ENCODE data around the gene PDZRN3. TPM values are rescaled to one million over a fixed set of nuclear protein-coding genes. Genes with fewer than 3 reads are reported as not detected.
A peak's percentile ranks its signal among the peaks of the same experiment; 100 is the strongest.

Gene PDZRN3
- total and polyA plus RNA-seq, 4 donors: 33.6 to 86.3 (median 52.6) TPM

DNA sequence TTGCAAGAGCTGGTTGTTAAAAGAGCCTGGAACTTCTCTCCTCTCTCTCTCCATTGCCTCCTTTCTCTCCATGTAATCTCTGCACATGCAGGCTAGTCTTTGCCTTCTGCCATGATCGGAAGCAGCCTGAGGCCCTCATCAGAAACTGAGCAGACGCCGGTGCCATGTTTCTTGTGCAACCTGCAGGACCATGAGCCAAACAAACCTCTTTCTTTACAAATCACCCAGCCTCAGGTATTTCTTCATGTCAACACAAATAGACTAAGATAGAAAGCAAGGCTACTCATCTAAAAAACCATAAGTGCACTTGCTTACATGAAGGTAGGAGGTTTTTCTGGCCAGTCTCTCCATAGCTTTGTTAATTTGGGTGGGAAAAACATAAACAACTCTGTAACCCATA is 8.7 kb downstream of the PDZRN3 start:
- DNase-seq (no peak), ATAC-seq (ENCODE audit: low FRiP score) (no peak)
- H3K27me3 ChIP-seq (ENCODE audit: control insufficient read depth in 1 of 2, insufficient read depth in 2 of 2, low read length in 1 of 2): no peaks in the 10 kb centered on the region
- no peaks in the 10 kb centered on the region for H3K9me3 ChIP-seq (ENCODE audit: control insufficient read depth, low read length)
- H3K27ac ChIP-seq (ENCODE audit: low read depth in 1 of 2, low read length in 2 of 2): no peak overlapping the region
- intact Hi-C loops (cut with DNase I): no loop called here
- peaks cover 16 to 22% of the 10 kb centered on the region in 2 donors for H3K4me1 ChIP-seq (ENCODE audit: control insufficient read depth in 1 of 2, insufficient read depth in 2 of 2, low read length in 2 of 2)
- no peaks in the 10 kb centered on the region for H3K36me3 ChIP-seq (ENCODE audit: control insufficient read depth in 1 of 2, insufficient read depth in 2 of 2, low read length in 1 of 2)
- WGBS, 2 donors: 89 to 96% methylated on average over 3 of the region's 3 CpGs
- no peak overlapping the region for H3K4me3 ChIP-seq (ENCODE audit: low read length in 2 of 2)

DNA sequence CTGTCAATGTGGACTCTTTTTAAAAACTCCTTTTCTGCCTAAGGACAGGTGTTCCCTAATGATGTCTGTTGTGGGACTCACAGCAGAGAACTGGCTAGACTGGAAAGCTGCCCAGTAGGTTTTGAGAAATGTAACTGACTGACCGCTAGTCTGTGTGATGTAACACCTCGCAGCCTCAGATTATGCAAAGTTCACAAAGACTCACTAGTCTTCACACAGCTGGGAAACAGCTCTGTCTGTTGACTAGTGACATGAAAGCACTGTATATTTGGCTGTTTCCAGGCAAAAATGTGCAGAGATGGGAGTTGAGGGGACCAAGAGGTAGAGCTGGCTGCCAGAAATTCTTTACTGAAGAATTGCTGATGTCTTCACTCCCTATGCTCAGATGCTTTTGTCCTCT is 10.3 kb downstream of the PDZRN3 start:
- Histone ChIP-seq H3K4me1 (ENCODE audit: control insufficient read depth in 1 of 2, insufficient read depth in 2 of 2, low read length in 2 of 2) (peaks cover 15 to 22% of the 10 kb centered on the region in 2 donors), H3K36me3 (ENCODE audit: control insufficient read depth in 1 of 2, insufficient read depth in 2 of 2, low read length in 1 of 2) (no peaks in the 10 kb centered on the region), H3K9me3 (ENCODE audit: control insufficient read depth, low read length) (no peaks in the 10 kb centered on the region), H3K4me3 (ENCODE audit: low read length in 2 of 2) (no peak overlapping the region), H3K27ac (ENCODE audit: low read depth in 1 of 2, low read length in 2 of 2) (peak overlapping the region; percentile 14 to 48), H3K27me3 (ENCODE audit: control insufficient read depth in 1 of 2, insufficient read depth in 2 of 2, low read length in 1 of 2) (no peaks in the 10 kb centered on the region)
- WGBS, 2 donors: 11 to 13% methylated on average over 2 of the region's 2 CpGs
- ATAC-seq (ENCODE audit: low FRiP score) (peak; percentile 48), DNase-seq (no peak)
- intact Hi-C loops (cut with DNase I): no loop called here

DNA sequence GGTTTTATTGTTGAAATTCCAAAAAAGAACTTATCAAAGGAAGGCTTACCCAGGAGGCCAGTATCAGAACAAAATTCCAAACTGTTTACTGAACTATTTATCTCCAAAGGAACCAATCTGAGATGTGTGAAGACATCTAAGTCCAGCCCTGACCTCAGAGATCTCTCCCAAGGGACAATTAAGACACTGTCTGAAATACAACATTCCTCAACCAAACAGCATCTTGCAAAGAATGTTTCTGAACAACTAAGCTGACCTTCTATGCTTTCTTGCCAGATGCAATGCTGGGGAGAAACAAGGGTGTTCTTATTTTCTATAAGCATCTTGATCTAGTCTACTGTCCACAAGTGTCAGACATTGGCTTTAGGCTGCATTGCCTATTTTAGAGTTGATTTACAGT is 13.6 kb downstream of the PDZRN3 start:
- Histone ChIP-seq H3K27me3 (ENCODE audit: control insufficient read depth in 1 of 2, insufficient read depth in 2 of 2, low read length in 1 of 2) (no peaks in the 10 kb centered on the region), H3K36me3 (ENCODE audit: control insufficient read depth in 1 of 2, insufficient read depth in 2 of 2, low read length in 1 of 2) (no peaks in the 10 kb centered on the region), H3K4me3 (ENCODE audit: low read length in 2 of 2) (no peak overlapping the region), H3K4me1 (ENCODE audit: control insufficient read depth in 1 of 2, insufficient read depth in 2 of 2, low read length in 2 of 2) (peaks cover 14 to 22% of the 10 kb centered on the region in 2 donors), H3K9me3 (ENCODE audit: control insufficient read depth, low read length) (no peaks in the 10 kb centered on the region), H3K27ac (ENCODE audit: low read depth in 1 of 2, low read length in 2 of 2) (no peak overlapping the region)
- DNase-seq: no peak
- intact Hi-C loops (cut with DNase I): no loop called here
- no peak for ATAC-seq (ENCODE audit: low FRiP score)

DNA sequence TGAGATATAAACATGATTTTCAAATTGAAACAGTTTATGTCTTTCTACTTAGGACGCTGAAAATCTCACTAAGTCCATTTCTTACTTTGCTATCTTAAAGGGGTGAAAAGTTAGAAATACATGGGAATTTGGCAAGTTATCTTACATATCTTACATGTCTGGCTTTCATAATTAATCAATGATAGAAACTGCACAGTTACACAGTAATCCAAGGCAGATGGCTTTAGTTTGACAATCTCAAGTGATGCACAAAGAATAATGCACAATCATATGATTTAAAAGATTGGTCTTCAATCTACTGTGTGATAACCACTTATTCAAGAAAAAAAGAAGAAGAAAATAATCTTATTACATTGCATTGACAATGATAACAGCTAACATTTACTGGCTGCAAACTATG is 14.2 kb downstream of the PDZRN3 start:
- no peaks in the 10 kb centered on the region for H3K36me3 ChIP-seq (ENCODE audit: control insufficient read depth in 1 of 2, insufficient read depth in 2 of 2, low read length in 1 of 2)
- H3K4me3 ChIP-seq (ENCODE audit: low read length in 2 of 2): no peak overlapping the region
- H3K27me3 ChIP-seq (ENCODE audit: control insufficient read depth in 1 of 2, insufficient read depth in 2 of 2, low read length in 1 of 2): no peaks in the 10 kb centered on the region
- DNase-seq: no peak
- 12 to 21% methylated on average over 1 of the region's 1 CpG for WGBS, 2 donors
- H3K27ac ChIP-seq (ENCODE audit: low read depth in 1 of 2, low read length in 2 of 2): no peak overlapping the region
- no peaks in the 10 kb centered on the region for H3K9me3 ChIP-seq (ENCODE audit: control insufficient read depth, low read length)
- H3K4me1 ChIP-seq (ENCODE audit: control insufficient read depth in 1 of 2, insufficient read depth in 2 of 2, low read length in 2 of 2): peaks cover 15 to 26% of the 10 kb centered on the region in 2 donors
- intact Hi-C loops (cut with DNase I): no loop called here
- ATAC-seq (ENCODE audit: low FRiP score): no peak

DNA sequence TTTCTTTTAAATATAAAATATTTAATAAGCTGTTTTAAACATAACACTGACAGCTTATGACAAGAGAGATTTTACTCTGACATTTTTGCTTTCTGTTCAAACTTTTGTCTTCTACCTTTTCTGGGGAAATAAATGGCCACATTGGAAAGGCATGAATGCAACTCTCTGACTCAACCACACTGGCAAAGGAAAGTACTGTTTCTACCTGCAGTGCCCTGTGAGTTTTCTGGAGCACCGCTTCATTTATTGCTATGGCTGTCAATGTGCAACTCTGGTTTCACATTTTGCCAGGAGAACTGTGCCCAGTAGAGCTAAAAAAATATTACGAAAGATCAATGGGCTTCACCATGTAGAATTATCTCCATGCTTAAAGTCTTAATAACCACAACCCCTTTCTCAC is 15.1 kb downstream of the PDZRN3 start:
- intact Hi-C loops (cut with DNase I): no loop called here
- Histone ChIP-seq H3K27ac (ENCODE audit: low read depth in 1 of 2, low read length in 2 of 2) (no peak overlapping the region), H3K36me3 (ENCODE audit: control insufficient read depth in 1 of 2, insufficient read depth in 2 of 2, low read length in 1 of 2) (no peaks in the 10 kb centered on the region), H3K4me3 (ENCODE audit: low read length in 2 of 2) (no peak overlapping the region), H3K4me1 (ENCODE audit: control insufficient read depth in 1 of 2, insufficient read depth in 2 of 2, low read length in 2 of 2) (peaks cover 12 to 26% of the 10 kb centered on the region in 2 donors), H3K9me3 (ENCODE audit: control insufficient read depth, low read length) (no peaks in the 10 kb centered on the region), H3K27me3 (ENCODE audit: control insufficient read depth in 1 of 2, insufficient read depth in 2 of 2, low read length in 1 of 2) (no peaks in the 10 kb centered on the region)
- WGBS, 2 donors: 19 to 21% methylated on average over 2 of the region's 2 CpGs
- DNase-seq (no peak), ATAC-seq (ENCODE audit: low FRiP score) (no peak)

DNA sequence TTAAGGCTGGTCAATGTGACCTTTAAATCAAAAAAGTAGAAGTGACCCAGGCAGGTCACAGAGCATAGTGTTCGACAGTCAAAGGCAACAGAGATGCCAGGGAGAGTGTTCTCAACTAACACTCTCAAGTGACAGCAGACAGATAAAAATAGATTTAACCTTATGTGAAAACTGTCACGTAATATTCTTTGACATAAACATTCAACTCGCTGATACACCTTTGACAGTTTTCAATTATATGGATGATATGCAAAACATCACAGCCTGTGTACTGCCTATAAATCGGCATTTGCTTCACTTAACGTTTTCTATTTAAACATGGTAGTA is 15.5 kb downstream of the PDZRN3 start:
- H3K4me1 ChIP-seq (ENCODE audit: control insufficient read depth in 1 of 2, insufficient read depth in 2 of 2, low read length in 2 of 2): peaks cover 12 to 26% of the 10 kb centered on the region in 2 donors

DNA sequence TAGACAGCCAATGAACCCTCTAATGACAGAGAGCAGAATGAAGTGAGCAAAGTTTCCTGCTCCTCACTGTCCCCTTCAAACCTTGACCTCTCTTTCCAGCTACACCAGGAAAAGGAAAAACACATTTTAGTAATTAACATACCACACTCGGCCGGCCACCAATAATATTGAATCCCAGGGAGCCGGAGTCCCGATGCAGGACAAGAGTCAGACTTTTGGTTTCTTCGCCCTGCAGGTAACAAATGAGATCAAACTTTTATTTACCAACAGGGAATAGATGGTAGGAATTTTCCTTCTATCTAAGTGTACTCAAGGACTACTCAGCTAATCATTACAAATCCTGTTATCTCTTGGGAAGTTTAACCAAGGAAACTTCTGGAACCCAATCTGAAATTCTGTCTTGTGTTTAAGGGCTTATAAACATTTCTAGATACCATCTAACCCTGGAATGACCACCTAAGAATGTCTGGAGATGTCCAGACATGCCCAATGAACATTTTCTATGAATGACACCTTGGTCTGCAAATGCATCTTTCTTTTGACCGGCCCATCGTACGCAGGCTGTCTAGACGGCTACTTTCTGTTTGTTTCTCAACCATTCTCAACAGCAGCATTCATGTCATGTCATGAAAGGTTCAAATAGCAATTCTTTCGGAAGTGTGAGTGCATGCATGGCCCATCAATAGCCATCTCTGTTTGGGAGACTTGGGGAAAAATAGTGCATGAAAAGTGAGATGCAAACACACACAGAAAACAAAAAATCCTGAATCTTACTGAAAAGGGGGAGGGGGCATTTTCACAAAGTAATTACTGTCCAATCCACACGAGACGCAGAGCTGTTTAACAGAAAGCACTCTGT is 16.1 kb downstream of the PDZRN3 start:
- Histone ChIP-seq H3K4me1 (ENCODE audit: control insufficient read depth in 1 of 2, insufficient read depth in 2 of 2, low read length in 2 of 2) (peaks cover 15 to 32% of the 10 kb centered on the region in 2 donors), H3K36me3 (ENCODE audit: control insufficient read depth in 1 of 2, insufficient read depth in 2 of 2, low read length in 1 of 2) (no peaks in the 10 kb centered on the region), H3K27ac (ENCODE audit: low read depth in 1 of 2, low read length in 2 of 2) (peak overlapping the region in 1 of 2 donors; percentile 59), H3K4me3 (ENCODE audit: low read length in 2 of 2) (peak overlapping the region in 1 of 2 donors; percentile 6), H3K9me3 (ENCODE audit: control insufficient read depth, low read length) (no peaks in the 10 kb centered on the region), H3K27me3 (ENCODE audit: control insufficient read depth in 1 of 2, insufficient read depth in 2 of 2, low read length in 1 of 2) (no peaks in the 10 kb centered on the region)
- WGBS, 2 donors: 56 to 65% methylated on average over 12 of the region's 12 CpGs
- no peak for ATAC-seq (ENCODE audit: low FRiP score)
- intact Hi-C loops (cut with DNase I): no loop called here
- no peak for DNase-seq

More for the DNA sequence above, 15.5 kb downstream of the PDZRN3 start:
- Histone ChIP-seq H3K36me3 (ENCODE audit: control insufficient read depth in 1 of 2, insufficient read depth in 2 of 2, low read length in 1 of 2) (no peaks in the 10 kb centered on the region), H3K4me3 (ENCODE audit: low read length in 2 of 2) (no peak overlapping the region), H3K9me3 (ENCODE audit: control insufficient read depth, low read length) (no peaks in the 10 kb centered on the region), H3K27me3 (ENCODE audit: control insufficient read depth in 1 of 2, insufficient read depth in 2 of 2, low read length in 1 of 2) (no peaks in the 10 kb centered on the region), H3K27ac (ENCODE audit: low read depth in 1 of 2, low read length in 2 of 2) (peak overlapping the region in 1 of 2 donors; percentile 59)
- WGBS, 2 donors: 42 to 45% methylated on average over 5 of the region's 5 CpGs
- ATAC-seq (ENCODE audit: low FRiP score) (no peak), DNase-seq (no peak)
- intact Hi-C loops (cut with DNase I): no loop called here

DNA sequence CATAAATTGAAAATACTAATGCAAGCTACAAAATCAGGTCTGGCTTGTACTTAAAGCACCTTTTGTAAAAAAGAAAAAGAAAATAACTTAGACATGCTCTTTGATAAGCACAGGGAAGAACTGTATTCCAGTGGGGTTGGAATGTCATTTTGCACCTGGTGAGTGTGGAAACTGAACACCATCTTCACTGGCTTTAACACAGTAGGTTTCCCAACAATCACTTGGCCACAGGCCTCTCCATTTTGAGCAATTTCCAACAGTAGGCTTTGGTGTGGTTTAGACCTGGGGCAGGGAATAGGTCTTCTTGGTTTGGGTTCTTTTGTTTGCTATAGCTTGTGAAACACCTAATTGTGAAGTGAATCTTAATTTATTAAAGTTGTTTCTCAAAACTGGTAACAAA is 18.9 kb downstream of the PDZRN3 start:
- Histone ChIP-seq H3K36me3 (ENCODE audit: control insufficient read depth in 1 of 2, insufficient read depth in 2 of 2, low read length in 1 of 2) (peaks cover 0 to 2% of the 10 kb centered on the region in 2 donors), H3K9me3 (ENCODE audit: control insufficient read depth, low read length) (no peaks in the 10 kb centered on the region), H3K27ac (ENCODE audit: low read depth in 1 of 2, low read length in 2 of 2) (no peak overlapping the region), H3K4me1 (ENCODE audit: control insufficient read depth in 1 of 2, insufficient read depth in 2 of 2, low read length in 2 of 2) (peaks cover 12 to 41% of the 10 kb centered on the region in 2 donors), H3K27me3 (ENCODE audit: control insufficient read depth in 1 of 2, insufficient read depth in 2 of 2, low read length in 1 of 2) (no peaks in the 10 kb centered on the region), H3K4me3 (ENCODE audit: low read length in 2 of 2) (no peak overlapping the region)
- ATAC-seq (ENCODE audit: low FRiP score): no peak
- intact Hi-C loops (cut with DNase I): no loop called here
- no peak for DNase-seq

DNA sequence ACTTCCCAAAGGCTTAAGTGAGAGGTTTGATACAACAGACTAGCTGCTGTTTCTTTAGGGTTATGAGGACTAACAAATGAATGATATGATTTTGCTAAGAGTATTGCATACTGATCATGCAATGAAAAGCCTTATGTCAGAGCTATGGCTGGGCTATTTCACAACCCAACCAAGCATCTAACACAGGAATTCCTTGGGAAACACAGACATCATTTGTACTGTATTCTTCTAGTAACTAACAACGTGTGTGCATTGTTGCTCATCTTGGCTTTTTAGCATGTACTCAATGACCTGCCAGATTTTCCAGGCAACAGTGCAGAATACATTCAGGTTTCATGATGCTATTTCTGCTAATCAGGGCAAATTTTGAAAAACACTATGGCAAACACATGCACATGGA is 19.3 kb downstream of the PDZRN3 start:
- DNase-seq: no peak
- WGBS, 2 donors: 7 to 10% methylated on average over 1 of the region's 1 CpG
- peaks cover 0 to 2% of the 10 kb centered on the region in 2 donors for H3K36me3 ChIP-seq (ENCODE audit: control insufficient read depth in 1 of 2, insufficient read depth in 2 of 2, low read length in 1 of 2)
- peak; percentile 53 for ATAC-seq (ENCODE audit: low FRiP score)
- H3K27ac ChIP-seq (ENCODE audit: low read depth in 1 of 2, low read length in 2 of 2): no peak overlapping the region
- no peaks in the 10 kb centered on the region for H3K27me3 ChIP-seq (ENCODE audit: control insufficient read depth in 1 of 2, insufficient read depth in 2 of 2, low read length in 1 of 2)
- intact Hi-C loops (cut with DNase I): no loop called here
- H3K4me3 ChIP-seq (ENCODE audit: low read length in 2 of 2): no peak overlapping the region
- H3K9me3 ChIP-seq (ENCODE audit: control insufficient read depth, low read length): no peaks in the 10 kb centered on the region
- peaks cover 13 to 41% of the 10 kb centered on the region in 2 donors for H3K4me1 ChIP-seq (ENCODE audit: control insufficient read depth in 1 of 2, insufficient read depth in 2 of 2, low read length in 2 of 2)

Measured in aorta (tissue), 5 donors.